ENCODE results near the gene DAAM1. TPM values are rescaled to one million over a fixed set of nuclear protein-coding genes. Genes with fewer than 3 reads are reported as not detected.

DAAM1 gene
- total and polyA plus RNA-seq, 2 donors (not counting 1 experiment from before 2014, with no cell fraction given) = 11.2 to 34.3 TPM

DNA sequence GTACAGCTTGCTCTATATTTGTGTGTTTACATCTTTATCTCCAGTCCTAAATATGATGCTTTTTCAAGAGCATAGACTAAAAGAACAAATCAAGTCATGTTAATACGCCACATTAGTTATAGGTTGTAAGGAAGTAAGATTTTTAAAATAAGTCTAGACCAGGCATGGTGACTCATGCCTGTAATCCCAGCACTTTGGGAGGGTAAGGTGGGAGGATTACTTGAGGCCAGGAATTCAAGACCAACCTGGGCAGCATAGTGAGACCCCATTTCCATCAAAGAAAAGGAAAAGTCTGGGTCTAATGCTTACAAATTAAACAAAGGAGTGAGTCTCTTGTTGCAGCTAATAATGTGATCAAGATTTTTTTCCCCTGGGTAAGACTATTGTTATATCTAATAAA lies 157.9 kb downstream of the DAAM1 start:
- Histone ChIP-seq H2AFZ (ENCODE audit: insufficient read depth, low read depth, low read length, poor library complexity, severe bottlenecking) (no peak overlapping the region), H3K36me3 (replicated peaks in 1 of 2; ENCODE audit: control extremely low read depth in 1 of 2, control insufficient read depth in 1 of 2, extremely low read depth in 1 of 2, insufficient read depth in 2 of 2, low read length in 1 of 2) (peaks cover 0 to 31% of the 10 kb centered on the region in 2 experiments), H3K4me2 (replicated peaks; ENCODE audit: low read depth, low read length, poor library complexity, severe bottlenecking) (no peak overlapping the region), H4K20me1 (ENCODE audit: control insufficient read depth, insufficient read depth, low read length, poor library complexity, severe bottlenecking) (no peaks in the 10 kb centered on the region), H3K27ac (ENCODE audit: low read length in 2 of 2) (no peak overlapping the region), H3K4me1 (ENCODE audit: control insufficient read depth in 2 of 2, insufficient read depth in 2 of 2, low read length in 2 of 2) (peaks cover 0 to 3% of the 10 kb centered on the region in 2 donors), H3K9me3 (ENCODE audit: control extremely low read depth in 1 of 3, control insufficient read depth in 2 of 3, insufficient read depth in 1 of 3, low read length in 2 of 3) (no peaks in the 10 kb centered on the region), H3K79me2 (ENCODE audit: control insufficient read depth, insufficient read depth, low read length) (no peaks in the 10 kb centered on the region), H3K27me3 (replicated peaks in 1 of 4; ENCODE audit: control extremely low read depth in 1 of 4, control insufficient read depth in 3 of 4, insufficient read depth in 4 of 4, low read length in 3 of 4) (no peaks in the 10 kb centered on the region), H3K9ac (ENCODE audit: low read length) (no peak overlapping the region), H3K4me3 (ENCODE audit: control extremely low read depth in 1 of 5, extremely low read depth in 1 of 5, insufficient read depth in 1 of 5, low read depth in 2 of 5, low read length in 4 of 5) (no peak overlapping the region)
- H3K27me3 Mint-ChIP-seq = no peaks in the 10 kb centered on the region
- H3K4me1 Mint-ChIP-seq = peaks cover 9% of the 10 kb centered on the region
- TF ChIP-seq, protein P1, sequence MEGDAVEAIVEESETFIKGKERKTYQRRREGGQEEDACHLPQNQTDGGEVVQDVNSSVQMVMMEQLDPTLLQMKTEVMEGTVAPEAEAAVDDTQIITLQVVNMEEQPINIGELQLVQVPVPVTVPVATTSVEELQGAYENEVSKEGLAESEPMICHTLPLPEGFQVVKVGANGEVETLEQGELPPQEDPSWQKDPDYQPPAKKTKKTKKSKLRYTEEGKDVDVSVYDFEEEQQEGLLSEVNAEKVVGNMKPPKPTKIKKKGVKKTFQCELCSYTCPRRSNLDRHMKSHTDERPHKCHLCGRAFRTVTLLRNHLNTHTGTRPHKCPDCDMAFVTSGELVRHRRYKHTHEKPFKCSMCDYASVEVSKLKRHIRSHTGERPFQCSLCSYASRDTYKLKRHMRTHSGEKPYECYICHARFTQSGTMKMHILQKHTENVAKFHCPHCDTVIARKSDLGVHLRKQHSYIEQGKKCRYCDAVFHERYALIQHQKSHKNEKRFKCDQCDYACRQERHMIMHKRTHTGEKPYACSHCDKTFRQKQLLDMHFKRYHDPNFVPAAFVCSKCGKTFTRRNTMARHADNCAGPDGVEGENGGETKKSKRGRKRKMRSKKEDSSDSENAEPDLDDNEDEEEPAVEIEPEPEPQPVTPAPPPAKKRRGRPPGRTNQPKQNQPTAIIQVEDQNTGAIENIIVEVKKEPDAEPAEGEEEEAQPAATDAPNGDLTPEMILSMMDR (IDR thresholded peaks at IDR 0.05) = no peak
- TF ChIP-seq EZH2 (IDR thresholded peaks at IDR 0.05; ENCODE audit: borderline replicate concordance, insufficient read depth, low read depth, low read length, poor library complexity, severe bottlenecking) = no peak
- ChIA-PET POLR2A (no interaction called here), CTCF (no interaction called here)
- no CpG with 5 or more reads among the region's 1 CpG for WGBS (ENCODE audit: insufficient coverage)
- no peak overlapping the region for H3K27ac Mint-ChIP-seq
- no peak for DNase-seq
- no peak for ATAC-seq (ENCODE audit: low read depth)
- no peaks in the 10 kb centered on the region for H3K9me3 Mint-ChIP-seq (ENCODE audit: insufficient read depth)
- no peak overlapping the region for H3K4me3 Mint-ChIP-seq
- intact Hi-C loops (cut with micrococcal nuclease) = no loop called here

DNA sequence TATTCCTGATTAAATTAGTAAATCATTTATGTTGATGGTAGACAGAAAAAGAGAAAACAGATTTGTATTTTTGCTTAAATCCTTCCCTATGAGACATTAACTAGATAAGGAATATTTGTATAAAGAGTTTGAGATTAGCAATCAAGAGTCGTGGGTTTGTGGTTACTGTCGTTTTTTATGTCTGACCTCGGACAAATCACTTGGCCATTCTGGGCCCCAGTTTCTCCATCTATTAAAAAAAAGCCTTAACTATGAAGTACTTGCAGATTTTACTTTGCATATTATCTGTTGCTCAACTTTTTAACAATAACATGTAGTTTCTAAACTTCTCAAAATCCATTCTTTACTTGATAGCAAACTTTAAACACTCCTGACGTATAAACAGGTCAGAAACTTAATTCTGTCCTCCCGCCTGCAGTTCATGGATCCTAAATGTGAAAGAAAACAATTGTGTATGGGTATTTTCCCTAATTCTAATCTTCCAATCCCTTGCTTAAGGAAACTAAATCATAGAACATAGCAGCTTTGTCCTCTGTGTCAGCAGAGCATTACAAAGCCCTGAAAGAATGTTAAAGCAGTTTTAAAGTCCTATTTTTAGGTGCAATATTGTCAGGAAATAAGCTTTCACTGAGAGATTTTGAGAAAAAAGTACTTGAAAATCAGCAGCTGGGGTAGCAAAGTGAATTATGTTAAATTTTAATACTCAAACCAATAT lies 158.5 kb downstream of the DAAM1 start:
- ChIA-PET CTCF (no interaction called here), POLR2A (no interaction called here)
- no peak overlapping the region for H3K27ac Mint-ChIP-seq
- no peak overlapping the region for H3K4me2 ChIP-seq (replicated peaks; ENCODE audit: low read depth, low read length, poor library complexity, severe bottlenecking)
- H3K9ac ChIP-seq (ENCODE audit: low read length) = no peak overlapping the region
- no peaks in the 10 kb centered on the region for H3K27me3 ChIP-seq (replicated peaks in 1 of 4; ENCODE audit: control extremely low read depth in 1 of 4, control insufficient read depth in 3 of 4, insufficient read depth in 4 of 4, low read length in 3 of 4)
- H3K4me3 Mint-ChIP-seq = no peak overlapping the region
- intact Hi-C loops (cut with micrococcal nuclease) = no loop called here
- no peaks in the 10 kb centered on the region for H3K27me3 Mint-ChIP-seq
- H3K36me3 ChIP-seq (replicated peaks in 1 of 2; ENCODE audit: control extremely low read depth in 1 of 2, control insufficient read depth in 1 of 2, extremely low read depth in 1 of 2, insufficient read depth in 2 of 2, low read length in 1 of 2) = peaks cover 0 to 31% of the 10 kb centered on the region in 2 experiments
- peaks cover 9% of the 10 kb centered on the region for H3K4me1 Mint-ChIP-seq
- H2AFZ ChIP-seq (ENCODE audit: insufficient read depth, low read depth, low read length, poor library complexity, severe bottlenecking) = no peak overlapping the region
- H3K79me2 ChIP-seq (ENCODE audit: control insufficient read depth, insufficient read depth, low read length) = no peaks in the 10 kb centered on the region
- peaks cover 0 to 3% of the 10 kb centered on the region in 2 donors for H3K4me1 ChIP-seq (ENCODE audit: control insufficient read depth in 2 of 2, insufficient read depth in 2 of 2, low read length in 2 of 2)
- DNase-seq = no peak
- TF ChIP-seq EZH2 (IDR thresholded peaks at IDR 0.05; ENCODE audit: borderline replicate concordance, insufficient read depth, low read depth, low read length, poor library complexity, severe bottlenecking) = no peak
- TF ChIP-seq, protein P1 (IDR thresholded peaks at IDR 0.05) = no peak
- no peak overlapping the region for H3K4me3 ChIP-seq (ENCODE audit: control extremely low read depth in 1 of 5, extremely low read depth in 1 of 5, insufficient read depth in 1 of 5, low read depth in 2 of 5, low read length in 4 of 5)
- no peaks in the 10 kb centered on the region for H3K9me3 Mint-ChIP-seq (ENCODE audit: insufficient read depth)
- WGBS (ENCODE audit: insufficient coverage) = no CpG with 5 or more reads among the region's 5 CpGs
- H3K27ac ChIP-seq (ENCODE audit: low read length in 2 of 2) = no peak overlapping the region
- no peaks in the 10 kb centered on the region for H3K9me3 ChIP-seq (ENCODE audit: control extremely low read depth in 1 of 3, control insufficient read depth in 2 of 3, insufficient read depth in 1 of 3, low read length in 2 of 3)
- ATAC-seq (ENCODE audit: low read depth) = no peak
- no peaks in the 10 kb centered on the region for H4K20me1 ChIP-seq (ENCODE audit: control insufficient read depth, insufficient read depth, low read length, poor library complexity, severe bottlenecking)
